Fibroblast of lung (primary cell): ENCODE results near the gene GTF3C2. TPM values are rescaled to one million over a fixed set of nuclear protein-coding genes. Genes with fewer than 3 reads are reported as not detected.

Experiments
- DNase-seq, 2 donors: peaks; one replicate each; pipeline versions ENCODE4 v3.0.0 to v3.0.0-alpha.2; 2010; ENCODE audit warnings: low read depth in 2 of 2
- H2AFZ ChIP-seq: 2 replicates; pipeline ENCODE4 v1.5.1; 2012; ENCODE audit warnings: low read length, control low read depth, inconsistent platforms
- H3K27ac ChIP-seq: 2 replicates; pipeline ENCODE4 v1.5.1; 2011; ENCODE audit warnings: low read length, control low read depth; ENCODE audit not compliant: insufficient read depth
- H3K27me3 ChIP-seq: 2 replicates; pipeline ENCODE4 v1.5.1; 2011; ENCODE audit warnings: mild to moderate bottlenecking, low read length; ENCODE audit not compliant: control insufficient read depth, insufficient read depth
- H3K36me3 ChIP-seq: 2 replicates; pipeline ENCODE4 v1.5.1; 2011; ENCODE audit warnings: low read length; ENCODE audit not compliant: control insufficient read depth, insufficient read depth
- H3K4me1 ChIP-seq: 2 replicates; pipeline ENCODE4 v1.5.1; 2011; ENCODE audit warnings: low read length; ENCODE audit not compliant: control insufficient read depth, insufficient read depth; ENCODE audit errors: extremely low read depth
- H3K4me2 ChIP-seq: 2 replicates; pipeline ENCODE4 v1.5.1; 2011; ENCODE audit warnings: low read length, control low read depth; ENCODE audit not compliant: insufficient read depth; ENCODE audit errors: extremely low read depth
- H3K4me3 ChIP-seq, 4 experiments: fragments of 200-600 bp in 1 of 4; sonication (generic) in 1 of 4; replicated peaks in 1 of 4; 2 replicates each; pipeline ENCODE4 v1.5.1; 2011 to 2016; ENCODE audit warnings: low read length in 4 of 4, low read depth in 3 of 4, mild to moderate bottlenecking in 3 of 4, control low read depth in 2 of 4, inconsistent platforms in 1 of 4, mixed read lengths in 1 of 4; ENCODE audit not compliant: insufficient read depth in 1 of 4; ENCODE audit errors: control extremely low read depth in 1 of 4
- H3K79me2 ChIP-seq: 2 replicates; pipeline ENCODE4 v1.5.1; 2012; ENCODE audit warnings: mild to moderate bottlenecking, low read length, inconsistent platforms; ENCODE audit not compliant: control insufficient read depth, insufficient read depth
- H3K9ac ChIP-seq: 2 replicates; pipeline ENCODE4 v1.5.1; 2011; ENCODE audit warnings: mild to moderate bottlenecking, low read length, control low read depth; ENCODE audit not compliant: insufficient read depth
- H3K9me3 ChIP-seq: 2 replicates; pipeline ENCODE4 v1.5.1; 2012; ENCODE audit warnings: low read depth, low read length; ENCODE audit not compliant: control insufficient read depth, insufficient read depth
- H4K20me1 ChIP-seq: 2 replicates; pipeline ENCODE4 v1.5.1; 2011; ENCODE audit warnings: low read length; ENCODE audit not compliant: control insufficient read depth, insufficient read depth; ENCODE audit errors: extremely low read depth
- EZH2 ChIP-seq: IDR thresholded peaks from 2 replicates; pipeline ENCODE4 v1.5.1; 2012; ENCODE audit warnings: low read length, control low read depth, mild to moderate bottlenecking; ENCODE audit errors: missing control alignments
- polyA plus RNA-seq, 2 donors: library from polyadenylated mRNA; depleted of rRNA in 1 of 2; stranded (reverse) in 1 of 2; unstranded in 1 of 2; fragments of >200 nt; gene quantifications; 2 replicates each; pipeline ENCODE4 v1.2.1, GENCODE V29; 2011 to 2012; ENCODE audit warnings: missing spikeins in 1 of 2
- total RNA-seq: library from RNA; depleted of rRNA; stranded (reverse); fragments of >200 nt; gene quantifications from 2 replicates; pipeline ENCODE4 v1.2.1, GENCODE V29; 2014
- TF ChIP-seq, protein P1 (sequence below), 2 donors: IDR thresholded peaks in 1 of 2; conservative IDR thresholded peaks in 1 of 2; 1 replicate in 1 of 2; 2 replicates in 1 of 2; pipeline ENCODE4 v1.5.1; 2011 to 2012; ENCODE audit warnings: low read length in 2 of 2, control low read depth in 1 of 2, inconsistent platforms in 1 of 2, low read depth in 1 of 2, mild to moderate bottlenecking in 1 of 2

The GTF3C2 gene
- total and polyA plus RNA-seq, 2 donors (not counting 1 experiment from before 2014, with no cell fraction given) = 19.2 to 30.2 TPM

DNA sequence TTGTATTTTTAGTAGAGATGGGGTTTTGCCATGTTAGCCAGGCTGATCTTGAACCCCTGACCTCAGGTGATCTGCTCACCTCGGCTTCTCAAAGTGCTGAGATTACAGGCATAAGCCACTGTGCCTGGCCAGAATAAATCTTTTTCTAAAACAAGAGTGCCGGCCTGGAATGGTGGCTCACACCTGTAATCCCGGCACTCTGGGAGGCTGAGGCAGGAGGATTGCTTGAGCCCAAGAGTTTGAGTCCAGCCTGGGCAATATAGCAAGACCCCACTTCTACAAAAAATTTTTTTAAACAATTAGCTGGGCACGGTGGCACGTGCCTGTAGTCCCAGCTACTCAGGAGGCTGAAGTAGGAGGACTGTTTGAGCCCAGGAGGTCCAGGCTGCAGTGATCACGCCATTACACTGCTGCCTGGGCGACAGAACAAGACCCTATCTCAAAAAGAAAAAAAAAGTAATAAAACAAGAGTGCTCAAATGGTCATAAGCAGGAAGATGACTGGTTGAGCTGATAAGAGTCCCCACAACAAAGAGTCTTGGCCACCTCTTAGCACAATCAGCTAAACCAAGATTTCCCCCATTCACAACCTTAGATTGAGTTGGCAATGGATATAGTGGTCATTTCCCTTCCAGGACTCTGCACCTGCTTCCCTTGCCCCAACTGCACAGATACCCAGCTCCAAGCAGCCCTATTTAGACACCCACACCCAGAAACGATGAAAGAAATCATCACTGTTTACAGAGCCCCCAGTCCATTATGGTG lies 42.5 kb downstream of the GTF3C2 start:
- Histone ChIP-seq H4K20me1 (no peaks in the 10 kb centered on the region), H3K36me3 (peaks cover 2% of the 10 kb centered on the region), H3K27ac (no peak overlapping the region), H3K4me1 (no peaks in the 10 kb centered on the region), H3K79me2 (no peaks in the 10 kb centered on the region), H3K27me3 (no peaks in the 10 kb centered on the region), H2AFZ (no peak overlapping the region), H3K4me2 (no peak overlapping the region), H3K9ac (no peak overlapping the region), H3K4me3 (no peak overlapping the region), H3K9me3 (no peaks in the 10 kb centered on the region)
- TF ChIP-seq, protein P1, sequence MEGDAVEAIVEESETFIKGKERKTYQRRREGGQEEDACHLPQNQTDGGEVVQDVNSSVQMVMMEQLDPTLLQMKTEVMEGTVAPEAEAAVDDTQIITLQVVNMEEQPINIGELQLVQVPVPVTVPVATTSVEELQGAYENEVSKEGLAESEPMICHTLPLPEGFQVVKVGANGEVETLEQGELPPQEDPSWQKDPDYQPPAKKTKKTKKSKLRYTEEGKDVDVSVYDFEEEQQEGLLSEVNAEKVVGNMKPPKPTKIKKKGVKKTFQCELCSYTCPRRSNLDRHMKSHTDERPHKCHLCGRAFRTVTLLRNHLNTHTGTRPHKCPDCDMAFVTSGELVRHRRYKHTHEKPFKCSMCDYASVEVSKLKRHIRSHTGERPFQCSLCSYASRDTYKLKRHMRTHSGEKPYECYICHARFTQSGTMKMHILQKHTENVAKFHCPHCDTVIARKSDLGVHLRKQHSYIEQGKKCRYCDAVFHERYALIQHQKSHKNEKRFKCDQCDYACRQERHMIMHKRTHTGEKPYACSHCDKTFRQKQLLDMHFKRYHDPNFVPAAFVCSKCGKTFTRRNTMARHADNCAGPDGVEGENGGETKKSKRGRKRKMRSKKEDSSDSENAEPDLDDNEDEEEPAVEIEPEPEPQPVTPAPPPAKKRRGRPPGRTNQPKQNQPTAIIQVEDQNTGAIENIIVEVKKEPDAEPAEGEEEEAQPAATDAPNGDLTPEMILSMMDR (conservative IDR thresholded peaks at IDR 0.05 in 1 of 2, IDR thresholded peaks at IDR 0.05 in 1 of 2; ENCODE audit: low read depth in 1 of 2, low read length in 2 of 2) = no peak
- no peak for TF ChIP-seq EZH2
- no peak for DNase-seq

DNA sequence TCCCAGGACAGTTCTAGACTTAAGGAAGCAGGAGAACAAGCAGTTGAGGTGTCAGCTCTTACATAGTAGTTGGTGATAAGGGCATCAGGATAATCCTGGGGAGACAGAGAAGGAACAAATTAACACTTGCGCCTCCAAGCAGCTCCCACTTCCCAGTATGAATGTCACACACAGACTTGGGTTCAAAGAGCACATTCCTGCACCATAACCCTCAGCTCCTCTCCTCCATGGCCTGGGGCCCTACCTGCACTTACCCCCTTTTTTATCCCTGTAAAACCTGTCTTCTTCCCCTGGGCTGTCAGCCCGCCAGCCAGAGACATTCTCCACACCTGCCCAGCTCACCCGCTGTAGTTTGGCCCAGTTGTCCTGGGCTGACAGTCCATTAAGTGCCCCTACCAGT lies 44.4 kb downstream of the GTF3C2 start:
- Histone ChIP-seq H3K4me3 (no peak overlapping the region), H3K27me3 (peaks cover 14% of the 10 kb centered on the region), H3K79me2 (no peaks in the 10 kb centered on the region), H3K4me2 (no peak overlapping the region), H3K27ac (no peak overlapping the region), H3K4me1 (no peaks in the 10 kb centered on the region), H2AFZ (no peak overlapping the region), H3K9me3 (no peaks in the 10 kb centered on the region), H3K9ac (no peak overlapping the region), H4K20me1 (no peaks in the 10 kb centered on the region), H3K36me3 (peaks cover 2% of the 10 kb centered on the region)
- TF ChIP-seq EZH2 = no peak
- TF ChIP-seq, protein P1 (conservative IDR thresholded peaks at IDR 0.05 in 1 of 2, IDR thresholded peaks at IDR 0.05 in 1 of 2; ENCODE audit: low read depth in 1 of 2, low read length in 2 of 2) = no peak
- no peak for DNase-seq

DNA sequence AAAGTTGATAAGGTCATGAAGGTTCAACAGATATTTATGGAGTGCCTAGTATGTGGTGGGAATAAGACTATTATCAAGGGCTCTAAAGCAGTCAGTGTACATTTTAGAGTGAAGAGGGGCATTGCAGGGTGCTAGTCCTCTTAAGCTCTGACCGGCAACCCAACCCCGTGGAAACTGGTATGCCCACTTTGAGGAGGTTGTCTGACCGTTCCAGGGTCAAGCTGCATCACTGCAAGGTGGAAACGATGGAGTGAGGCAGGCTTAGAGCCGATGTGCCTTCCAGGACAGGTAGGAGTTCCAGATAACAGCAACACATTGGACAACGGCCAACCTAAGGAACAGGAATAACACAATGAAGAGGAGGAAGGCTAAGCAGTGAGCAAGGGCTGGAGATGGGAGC lies 46.9 kb downstream of the GTF3C2 start:
- Histone ChIP-seq H3K36me3 (peaks cover 2% of the 10 kb centered on the region), H3K4me3 (no peak overlapping the region), H3K27me3 (peaks cover 36% of the 10 kb centered on the region), H3K4me1 (no peaks in the 10 kb centered on the region), H3K4me2 (no peak overlapping the region), H3K9me3 (no peaks in the 10 kb centered on the region), H2AFZ (no peak overlapping the region), H3K9ac (no peak overlapping the region), H3K27ac (no peak overlapping the region), H3K79me2 (no peaks in the 10 kb centered on the region), H4K20me1 (no peaks in the 10 kb centered on the region)
- TF ChIP-seq, protein P1 (conservative IDR thresholded peaks at IDR 0.05 in 1 of 2, IDR thresholded peaks at IDR 0.05 in 1 of 2; ENCODE audit: low read depth in 1 of 2, low read length in 2 of 2) = no peak
- no peak for TF ChIP-seq EZH2
- no peak for DNase-seq
